ENCODE results near the gene SFTA2.

Gene SFTA2

GRCh38 chr6:30944051-30944450 is 12.1 kb upstream of the SFTA2 start:
- no peak for TF ChIP-seq CTCF (IDR thresholded peaks at IDR 0.05; ENCODE audit: insufficient read depth, low read depth, low read length, missing control alignments)
- no peak for DNase-seq (ENCODE audit: low read depth)

GRCh38 chr6:30942338-30943060 is 10.5 kb upstream of the SFTA2 start:
- no peak overlapping the region for H3K4me3 ChIP-seq (ENCODE audit: low read depth, low read length)
- DNase-seq (ENCODE audit: low read depth): no peak
- no peak for TF ChIP-seq CTCF (IDR thresholded peaks at IDR 0.05; ENCODE audit: insufficient read depth, low read depth, low read length, missing control alignments)

More at GRCh38 chr6:30944051-30944450, 12.1 kb upstream of the SFTA2 start:
- no peak overlapping the region for H3K4me3 ChIP-seq (ENCODE audit: low read depth, low read length)

DNA sequence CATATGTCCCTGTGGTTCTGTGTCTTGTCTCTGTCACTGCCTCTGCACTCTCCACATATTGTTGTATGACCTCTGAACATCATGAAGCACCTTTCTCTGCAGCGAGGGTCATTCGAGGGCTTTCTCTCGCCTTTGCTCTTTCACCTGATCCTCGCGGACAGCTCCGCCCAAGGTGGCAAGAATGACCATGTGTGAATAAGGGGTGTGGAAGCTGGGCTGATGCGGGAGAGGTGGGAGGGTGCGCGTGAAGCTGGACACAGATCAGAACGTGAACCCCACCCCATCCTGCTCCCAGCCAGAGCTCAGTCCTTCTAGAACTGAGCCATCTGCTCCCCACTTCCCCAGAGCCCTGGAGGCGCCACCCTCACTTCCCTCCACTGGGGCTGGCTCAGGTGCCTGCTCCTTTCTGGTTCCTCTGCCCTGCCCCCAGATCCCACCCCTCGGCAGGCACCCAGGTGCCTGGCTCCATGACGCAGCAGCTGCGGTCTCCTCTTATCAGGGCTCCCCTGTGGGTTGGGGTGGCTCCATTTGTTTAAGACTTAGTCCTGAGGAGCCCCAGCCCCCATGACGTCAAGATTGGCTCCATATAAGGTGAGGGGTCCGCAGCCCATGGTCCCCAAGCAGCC is 8.5 kb upstream of the SFTA2 start, which contains the start of gene MUCL3:
Gene MUCL3, plus strand, starts transcription at position 613 of the 626 bp plus-strand sequence. CDS start 27 bp downstream, outside the sequence.
- no peak within 1 kb of the TSS for H3K4me3 ChIP-seq (ENCODE audit: low read depth, low read length)
- DNase-seq (ENCODE audit: low read depth): no peak
- TF ChIP-seq CTCF (IDR thresholded peaks at IDR 0.05; ENCODE audit: insufficient read depth, low read depth, low read length, missing control alignments): no peak

GRCh38 chr6:30939473-30939872 is 7.5 kb upstream of the SFTA2 start:
- no peak overlapping the region for H3K4me3 ChIP-seq (ENCODE audit: low read depth, low read length)
- no peak for DNase-seq (ENCODE audit: low read depth)
- TF ChIP-seq CTCF (IDR thresholded peaks at IDR 0.05; ENCODE audit: insufficient read depth, low read depth, low read length, missing control alignments): no peak

GRCh38 chr6:30938730-30939129 is 6.8 kb upstream of the SFTA2 start:
- no peak for DNase-seq (ENCODE audit: low read depth)
- no peak overlapping the region for H3K4me3 ChIP-seq (ENCODE audit: low read depth, low read length)
- TF ChIP-seq CTCF (IDR thresholded peaks at IDR 0.05; ENCODE audit: insufficient read depth, low read depth, low read length, missing control alignments): no peak

- no peak for DNase-seq (ENCODE audit: low read depth)
- no peak for TF ChIP-seq CTCF (IDR thresholded peaks at IDR 0.05; ENCODE audit: insufficient read depth, low read depth, low read length, missing control alignments)
Measured at GRCh38 chr6:30937265-30937664, 5.3 kb upstream of the SFTA2 start.

More at GRCh38 chr6:30937265-30937664, 5.3 kb upstream of the SFTA2 start:
- H3K4me3 ChIP-seq (ENCODE audit: low read depth, low read length): no peak overlapping the region
